GM20000 (cell line): ENCODE measurements around the gene REC8.
"Not testable (repeated sequence)": the region's sequence is repeated elsewhere in the genome, so short reads cannot be mapped to it uniquely, and the experiment has no call there.

ENCODE experiments used
- DNase-seq: peaks from one replicate; pipeline ENCODE4 v3.0.0; 2012; ENCODE audit warnings: low spot score
- TF ChIP-seq, protein P1 (sequence below): IDR thresholded peaks from 2 replicates; pipeline ENCODE4 v1.5.1; 2012; ENCODE audit warnings: mild to moderate bottlenecking, control low read depth; ENCODE audit errors: extremely low read depth, missing control alignments

The REC8 gene

DNA sequence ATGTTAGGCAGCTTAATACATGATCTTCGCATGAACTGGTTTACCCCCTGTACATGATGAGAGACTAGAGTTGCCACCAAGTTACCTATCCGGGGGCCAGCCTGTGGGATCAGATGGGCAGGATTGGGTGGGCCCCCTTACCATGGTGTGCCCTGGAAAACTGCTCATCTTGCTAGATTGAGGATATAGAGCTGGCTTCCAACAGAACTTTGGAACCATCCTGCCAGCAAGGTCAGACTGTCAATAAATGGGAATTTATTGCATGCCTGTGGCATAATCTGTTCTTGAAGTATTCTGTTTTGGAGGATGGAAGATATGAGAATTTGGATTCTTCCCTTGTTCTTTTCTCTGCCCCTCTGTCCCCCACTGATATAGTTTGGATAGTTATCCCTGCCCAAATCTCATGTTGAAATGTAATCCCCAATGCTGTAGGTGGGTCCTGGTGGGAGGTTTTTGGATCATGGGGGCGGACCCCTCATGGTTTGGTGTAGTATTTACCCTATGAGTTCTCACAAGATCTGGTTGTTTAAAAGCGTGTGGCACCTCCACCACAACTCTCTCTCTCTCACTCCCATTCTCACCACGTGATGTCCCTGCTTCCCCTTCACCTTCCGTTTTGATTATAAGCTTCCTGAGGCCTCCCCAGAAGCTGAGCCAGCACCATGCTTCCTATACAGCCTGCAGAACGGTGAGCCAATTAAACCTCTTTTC lies 27.1 kb downstream of the REC8 start:
- TF ChIP-seq, protein P1, sequence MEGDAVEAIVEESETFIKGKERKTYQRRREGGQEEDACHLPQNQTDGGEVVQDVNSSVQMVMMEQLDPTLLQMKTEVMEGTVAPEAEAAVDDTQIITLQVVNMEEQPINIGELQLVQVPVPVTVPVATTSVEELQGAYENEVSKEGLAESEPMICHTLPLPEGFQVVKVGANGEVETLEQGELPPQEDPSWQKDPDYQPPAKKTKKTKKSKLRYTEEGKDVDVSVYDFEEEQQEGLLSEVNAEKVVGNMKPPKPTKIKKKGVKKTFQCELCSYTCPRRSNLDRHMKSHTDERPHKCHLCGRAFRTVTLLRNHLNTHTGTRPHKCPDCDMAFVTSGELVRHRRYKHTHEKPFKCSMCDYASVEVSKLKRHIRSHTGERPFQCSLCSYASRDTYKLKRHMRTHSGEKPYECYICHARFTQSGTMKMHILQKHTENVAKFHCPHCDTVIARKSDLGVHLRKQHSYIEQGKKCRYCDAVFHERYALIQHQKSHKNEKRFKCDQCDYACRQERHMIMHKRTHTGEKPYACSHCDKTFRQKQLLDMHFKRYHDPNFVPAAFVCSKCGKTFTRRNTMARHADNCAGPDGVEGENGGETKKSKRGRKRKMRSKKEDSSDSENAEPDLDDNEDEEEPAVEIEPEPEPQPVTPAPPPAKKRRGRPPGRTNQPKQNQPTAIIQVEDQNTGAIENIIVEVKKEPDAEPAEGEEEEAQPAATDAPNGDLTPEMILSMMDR = no peak
- DNase-seq = no peak

DNA sequence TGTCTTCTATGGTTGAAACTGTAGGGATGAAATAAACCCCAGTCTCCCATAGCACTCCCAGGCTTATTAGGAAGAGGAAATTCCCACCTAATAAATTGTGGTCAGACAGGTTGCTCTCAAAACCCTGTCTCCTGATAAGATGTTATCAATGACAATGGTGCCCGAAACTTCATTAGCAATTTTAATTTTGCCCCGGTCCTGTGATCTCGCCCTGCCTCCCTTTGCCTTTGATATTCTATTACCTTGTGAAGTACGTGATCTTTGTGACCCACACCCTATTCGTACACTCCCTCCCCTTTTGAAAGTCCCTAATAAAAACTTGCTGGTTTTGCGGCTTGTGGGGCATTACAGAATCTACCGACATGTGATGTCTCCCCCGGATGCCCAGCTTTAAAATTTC lies 30.7 kb downstream of the REC8 start:
- DNase-seq = not testable (repeated sequence)

DNA sequence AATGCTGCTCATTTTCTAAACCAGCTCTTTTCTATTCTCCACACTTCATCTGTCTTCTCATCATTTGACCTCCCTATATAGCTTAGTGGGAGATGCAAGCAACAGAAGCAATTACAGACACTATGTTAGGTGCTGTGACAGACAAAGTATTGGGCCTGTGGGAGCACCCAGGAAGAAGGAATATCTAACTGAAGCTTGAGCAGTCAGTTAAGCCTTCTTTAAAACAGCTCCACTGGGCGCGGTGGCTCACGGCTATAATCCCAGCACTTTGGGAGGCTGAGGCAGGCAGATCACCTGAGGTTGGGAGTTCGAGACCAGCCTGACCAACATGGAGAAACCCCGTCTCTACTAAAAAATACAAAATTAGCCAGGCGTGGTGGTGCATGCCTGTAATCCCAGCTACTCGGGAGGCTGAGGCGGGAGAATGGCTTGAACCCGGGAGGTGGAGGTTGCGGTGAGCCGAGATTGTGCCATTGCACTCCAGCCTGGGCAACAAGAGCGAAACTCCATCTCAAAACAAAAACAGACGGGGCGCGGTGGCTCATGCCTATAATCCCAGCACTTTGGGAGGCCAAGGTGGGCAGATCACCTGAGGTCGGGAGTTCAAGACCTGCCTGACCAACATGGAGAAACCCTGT lies 31.5 kb downstream of the REC8 start:
- DNase-seq = not testable (repeated sequence)

DNA sequence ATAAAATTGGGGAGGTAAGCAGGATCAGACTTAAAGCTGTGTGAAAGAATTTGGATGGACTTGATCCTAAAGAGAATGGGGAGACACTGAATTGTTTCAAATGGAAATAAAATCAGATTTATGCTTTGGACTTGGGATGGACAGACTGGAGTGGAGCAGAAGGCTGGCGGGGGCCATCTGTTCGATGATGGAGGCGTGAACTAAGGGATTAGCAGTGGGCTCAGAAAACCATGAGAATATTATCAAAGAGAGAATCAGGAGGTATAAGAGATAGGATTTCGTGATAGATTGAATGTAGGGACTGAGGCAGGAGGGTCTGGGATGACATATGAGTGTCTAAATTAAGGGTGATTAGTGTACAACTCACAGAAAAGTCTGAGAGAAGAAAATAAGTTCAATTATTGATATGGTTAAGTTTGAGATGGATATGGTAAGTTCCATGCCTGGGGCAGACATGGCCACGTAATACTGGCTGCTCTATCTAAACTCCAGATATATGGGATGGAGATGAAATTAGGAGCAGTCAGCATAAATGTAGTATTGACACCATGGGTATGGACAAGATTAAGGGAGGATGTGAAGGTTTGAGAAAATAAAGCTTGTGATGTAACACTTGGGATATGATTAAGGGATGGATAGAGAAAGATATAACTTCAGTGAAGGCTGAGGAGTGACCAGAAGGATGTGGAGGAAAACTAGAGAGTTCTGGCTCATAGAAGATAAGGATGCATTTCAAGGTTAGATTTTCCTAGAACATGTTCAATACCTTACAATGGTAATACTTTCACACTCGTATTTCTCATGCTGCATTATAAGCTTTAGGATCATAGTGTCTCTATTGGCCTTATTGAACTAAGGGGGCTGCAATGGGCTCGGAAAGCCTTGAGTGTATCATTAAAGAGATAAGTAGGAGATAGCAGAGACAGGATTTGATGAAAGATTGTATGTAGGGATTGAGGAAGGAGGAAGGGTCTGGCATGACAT lies 32.6 kb downstream of the REC8 start:
- TF ChIP-seq, protein P1 = no peak
- no peak for DNase-seq

DNA sequence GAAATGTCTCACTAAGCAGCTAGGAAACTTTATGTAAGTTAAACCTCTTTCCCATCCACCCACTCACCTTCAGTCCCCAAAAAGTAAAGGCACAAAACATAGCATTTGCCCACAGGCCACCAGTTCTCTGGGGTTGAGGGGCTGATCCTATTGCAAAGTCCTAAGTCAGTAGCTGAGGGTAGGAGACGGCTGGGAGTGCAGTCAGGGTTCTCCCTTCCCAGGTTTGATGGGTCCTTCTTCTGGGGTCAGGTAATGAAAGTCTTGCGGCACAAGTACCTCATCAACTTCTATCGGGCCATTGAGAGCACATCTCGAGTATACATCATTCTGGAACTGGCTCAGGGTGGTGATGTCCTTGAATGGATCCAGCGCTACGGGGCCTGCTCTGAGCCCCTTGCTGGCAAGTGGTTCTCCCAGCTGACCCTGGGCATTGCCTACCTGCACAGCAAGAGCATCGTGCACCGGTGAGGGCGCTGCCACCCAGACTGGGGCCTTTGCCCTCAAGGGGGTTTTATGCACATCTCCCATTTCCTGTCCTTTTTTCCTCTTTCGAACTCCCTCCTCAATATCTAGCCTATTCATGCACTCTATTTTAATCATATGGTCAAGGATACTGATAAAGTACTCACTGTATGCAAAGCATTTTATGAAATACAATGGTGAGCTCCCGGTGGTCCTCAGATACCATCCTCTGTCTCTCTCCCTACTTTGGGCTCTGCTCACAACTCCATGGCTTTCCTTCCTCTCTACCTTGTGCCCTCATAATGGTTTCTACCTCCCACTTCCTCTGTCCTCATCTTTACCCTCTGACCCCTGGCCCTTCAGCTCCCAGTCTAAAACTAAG lies 34.6 kb downstream of the REC8 start:
- no peak for DNase-seq
- TF ChIP-seq, protein P1 = no peak

DNA sequence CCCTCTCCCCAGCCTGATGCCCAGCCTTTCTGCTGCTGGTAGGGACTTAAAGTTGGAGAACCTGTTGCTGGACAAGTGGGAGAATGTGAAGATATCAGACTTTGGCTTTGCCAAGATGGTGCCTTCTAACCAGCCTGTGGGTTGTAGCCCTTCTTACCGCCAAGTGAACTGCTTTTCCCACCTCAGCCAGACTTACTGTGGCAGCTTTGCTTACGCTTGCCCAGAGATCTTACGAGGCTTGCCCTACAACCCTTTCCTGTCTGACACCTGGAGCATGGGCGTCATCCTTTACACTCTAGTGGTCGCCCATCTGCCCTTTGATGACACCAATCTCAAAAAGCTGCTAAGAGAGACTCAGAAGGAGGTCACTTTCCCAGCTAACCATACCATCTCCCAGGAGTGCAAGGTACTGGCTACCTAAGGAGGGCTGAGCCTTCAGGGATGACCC lies 35.2 kb downstream of the REC8 start:
- DNase-seq = no peak
- TF ChIP-seq, protein P1 = no peak

DNA sequence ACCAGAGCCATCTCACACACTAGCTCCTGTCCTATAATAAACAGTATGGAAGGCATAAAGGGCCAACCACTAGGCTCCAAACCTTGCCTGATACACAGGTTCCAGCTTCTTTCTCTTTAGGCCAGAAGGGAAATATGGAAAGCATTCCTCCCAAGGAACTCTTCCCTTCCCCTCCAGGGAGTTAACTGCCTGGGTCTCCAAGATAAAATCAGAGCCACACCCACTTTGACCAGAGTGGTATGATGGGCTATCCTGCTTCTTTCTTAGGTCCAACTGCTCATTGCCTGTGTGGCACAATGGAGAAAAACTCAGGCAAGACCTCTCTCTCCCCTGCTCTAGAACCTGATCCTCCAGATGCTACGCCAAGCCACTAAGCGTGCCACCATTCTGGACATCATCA lies 35.7 kb downstream of the REC8 start:
- no peak for DNase-seq
- TF ChIP-seq, protein P1 = no peak
